Measurements from ENCODE around the gene SPEF2. TPM values are rescaled to one million over a fixed set of nuclear protein-coding genes. Genes with fewer than 3 reads are reported as not detected.

The SPEF2 gene
- total RNA-seq, 2 experiments from 2014 or later: 0.03 TPM; not detected in 1

- no TSS peak for BruUV-seq (replicated peaks)
- H4K20me1 ChIP-seq (ENCODE audit: insufficient read depth, low read length): no peaks in the 10 kb centered on the region
- no peaks in the 10 kb centered on the region for H3K79me2 ChIP-seq (ENCODE audit: insufficient read depth, low read depth, low read length)
- H3K27ac ChIP-seq (ENCODE audit: low read depth, low read length, poor library complexity, severe bottlenecking): no peak overlapping the region
- no peaks in the 10 kb centered on the region for H3K9me2 ChIP-seq (ENCODE audit: insufficient read depth, low read length)
- intact Hi-C loops (cut with micrococcal nuclease; ENCODE audit: unreplicated experiment): no loop called here
- POLR2A ChIA-PET: interaction anchor here (0.9 kb wide), 1 partner anchor 8 kb away, joined by 3 read pairs; no protein-coding TSS in a partner anchor
- H3K4me2 ChIP-seq (ENCODE audit: low read length): no peak overlapping the region
- H3K9me3 ChIP-seq (ENCODE audit: low read length): no peaks in the 10 kb centered on the region
- no peak for TF ChIP-seq EZH2phosphoT487 (IDR thresholded peaks at IDR 0.05; ENCODE audit: borderline replicate concordance, low read depth, low read length)
- TF ChIP-seq CTCF (conservative IDR thresholded peaks at IDR 0.05; ENCODE audit: low read length): no peak
- no peaks in the 10 kb centered on the region for H3K36me3 ChIP-seq (ENCODE audit: insufficient read depth, low read length)
- CTCF ChIA-PET (ENCODE audit: unreplicated experiment): no interaction called here
- H2AFZ ChIP-seq (ENCODE audit: low read length): no peak overlapping the region
- H3K4me3 ChIP-seq (ENCODE audit: low read depth, low read length, poor library complexity, severe bottlenecking): no peak overlapping the region
- H3K4me1 ChIP-seq (ENCODE audit: insufficient read depth, low read length, poor library complexity, severe bottlenecking): no peaks in the 10 kb centered on the region
- no peak for DNase-seq (ENCODE audit: low spot score)
Observed at GRCh38 chr5:35765921-35766320, 148.3 kb downstream of the SPEF2 start.

- POLR2A ChIA-PET: no interaction called here
- BruUV-seq (replicated peaks): no TSS peak
Observed at GRCh38 chr5:35771300-35771699, 153.6 kb downstream of the SPEF2 start.

More at GRCh38 chr5:35771300-35771699, 153.6 kb downstream of the SPEF2 start:
- no peaks in the 10 kb centered on the region for H3K9me2 ChIP-seq (ENCODE audit: insufficient read depth, low read length)
- no peaks in the 10 kb centered on the region for H3K36me3 ChIP-seq (ENCODE audit: insufficient read depth, low read length)
- H3K4me3 ChIP-seq (ENCODE audit: low read depth, low read length, poor library complexity, severe bottlenecking): no peak overlapping the region
- DNase-seq (ENCODE audit: low spot score): no peak
- intact Hi-C loops (cut with micrococcal nuclease; ENCODE audit: unreplicated experiment): loop anchor here (10.0 kb wide), 1 partner anchor 686 kb away; no protein-coding TSS in a partner anchor
- TF ChIP-seq CTCF (conservative IDR thresholded peaks at IDR 0.05; ENCODE audit: low read length): no peak
- no peak for TF ChIP-seq EZH2phosphoT487 (IDR thresholded peaks at IDR 0.05; ENCODE audit: borderline replicate concordance, low read depth, low read length)
- H3K4me2 ChIP-seq (ENCODE audit: low read length): no peak overlapping the region
- CTCF ChIA-PET (ENCODE audit: unreplicated experiment): interaction anchor here (0.9 kb wide), 1 partner anchor 154 kb away, joined by 4 read pairs; no protein-coding TSS in a partner anchor
- H3K79me2 ChIP-seq (ENCODE audit: insufficient read depth, low read depth, low read length): no peaks in the 10 kb centered on the region
- H2AFZ ChIP-seq (ENCODE audit: low read length): no peak overlapping the region
- H3K27ac ChIP-seq (ENCODE audit: low read depth, low read length, poor library complexity, severe bottlenecking): no peak overlapping the region
- no peaks in the 10 kb centered on the region for H3K4me1 ChIP-seq (ENCODE audit: insufficient read depth, low read length, poor library complexity, severe bottlenecking)
- no peaks in the 10 kb centered on the region for H3K9me3 ChIP-seq (ENCODE audit: low read length)
- H4K20me1 ChIP-seq (ENCODE audit: insufficient read depth, low read length): no peaks in the 10 kb centered on the region
